SKM-1 (cell line): ENCODE results near the gene TMCO4.
"Not testable (repeated sequence)": the region's sequence is repeated elsewhere in the genome, so short reads cannot be mapped to it uniquely, and the experiment has no call there.

ENCODE experiments used
- DNase-seq: peaks from one replicate; lab custom pipeline; 2025; ENCODE audit not compliant: unreplicated experiment; lab: John Stamatoyannopoulos, UW

The TMCO4 gene

GRCh38 chr1:19799230-19800075 lies at the start of gene TMCO4:
TMCO4 (minus strand) TSS chr1:19799916; CDS start chr1:19780758, 19,158 bp downstream.
- no peak for DNase-seq

- DNase-seq: not testable (repeated sequence)
Measured at GRCh38 chr1:19849307-19849706, 49.6 kb upstream of the TMCO4 start.

GRCh38 chr1:19847334-19847733 lies 47.6 kb upstream of the TMCO4 start:
- not testable (repeated sequence) for DNase-seq

- DNase-seq: no peak
Measured at GRCh38 chr1:19846338-19846737, 46.6 kb upstream of the TMCO4 start.

DNA sequence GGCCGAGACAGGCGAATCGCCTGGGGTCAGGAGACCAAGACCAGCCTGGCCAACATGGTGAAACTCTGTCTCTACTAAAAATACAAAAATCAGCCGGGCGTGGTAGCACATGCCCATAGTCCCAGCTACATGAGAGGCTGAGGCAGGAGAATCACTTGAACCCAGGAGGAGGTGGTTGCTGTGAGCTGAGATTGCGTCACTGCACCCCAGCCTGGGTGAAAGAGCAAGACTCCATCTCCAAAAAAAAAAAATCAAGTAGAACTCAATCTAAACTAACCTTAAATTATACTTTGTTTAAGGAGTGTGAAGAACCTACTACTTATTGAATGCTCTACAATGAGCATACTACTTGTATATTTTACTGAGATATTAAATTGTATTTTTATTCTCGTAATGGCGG lies 45.8 kb upstream of the TMCO4 start:
- no peak for DNase-seq

- DNase-seq: no peak
Measured at GRCh38 chr1:19844731-19845495, 45.2 kb upstream of the TMCO4 start.

DNA sequence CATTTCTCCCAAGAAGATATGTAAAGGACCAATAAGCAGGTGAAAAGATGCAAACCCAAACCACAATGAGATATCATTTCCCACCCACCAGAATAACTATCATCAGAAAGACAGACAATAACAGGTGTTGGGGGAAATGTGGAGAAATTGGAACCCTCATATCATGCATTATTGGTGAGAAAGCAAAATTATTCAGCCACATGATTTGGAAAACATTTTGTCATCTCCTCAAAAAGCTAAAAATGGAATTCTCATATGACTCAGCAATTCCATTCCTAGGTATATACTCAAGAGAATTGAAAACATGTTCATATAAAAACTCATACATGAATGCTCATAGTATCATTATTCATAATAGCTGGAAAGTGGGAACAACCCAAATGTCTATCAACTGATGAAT lies 40.5 kb upstream of the TMCO4 start:
- DNase-seq: no peak

GRCh38 chr1:19837866-19838265 lies 38.1 kb upstream of the TMCO4 start:
- DNase-seq: no peak

GRCh38 chr1:19835578-19835977 lies 35.9 kb upstream of the TMCO4 start:
- DNase-seq: no peak

GRCh38 chr1:19831441-19831840 lies 31.7 kb upstream of the TMCO4 start:
- no peak for DNase-seq

GRCh38 chr1:19828546-19828945 lies 28.8 kb upstream of the TMCO4 start:
- no peak for DNase-seq

- DNase-seq: no peak
Measured at GRCh38 chr1:19825298-19825697, 25.6 kb upstream of the TMCO4 start.

DNA sequence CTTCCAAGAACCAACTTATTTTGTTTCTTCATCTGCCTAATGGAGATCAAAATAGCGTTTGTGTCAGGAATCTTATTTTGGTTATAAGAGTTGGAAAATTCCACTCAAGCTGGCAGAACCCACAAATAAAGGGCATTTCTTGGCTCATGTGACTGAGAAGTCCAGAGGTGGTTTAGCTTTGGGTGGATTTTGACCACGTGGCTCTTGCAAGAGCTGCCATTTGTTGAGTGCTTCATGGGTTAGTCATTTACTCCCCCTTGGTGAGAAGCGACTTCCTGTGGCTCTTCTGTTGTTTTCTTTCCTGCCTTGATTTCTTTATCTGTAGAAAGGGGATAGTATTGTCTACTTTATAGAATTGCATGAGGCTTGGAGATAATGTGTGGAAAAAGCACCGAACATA lies 24.8 kb upstream of the TMCO4 start:
- no peak for DNase-seq

GRCh38 chr1:19824036-19824435 lies 24.3 kb upstream of the TMCO4 start:
- DNase-seq: no peak

DNA sequence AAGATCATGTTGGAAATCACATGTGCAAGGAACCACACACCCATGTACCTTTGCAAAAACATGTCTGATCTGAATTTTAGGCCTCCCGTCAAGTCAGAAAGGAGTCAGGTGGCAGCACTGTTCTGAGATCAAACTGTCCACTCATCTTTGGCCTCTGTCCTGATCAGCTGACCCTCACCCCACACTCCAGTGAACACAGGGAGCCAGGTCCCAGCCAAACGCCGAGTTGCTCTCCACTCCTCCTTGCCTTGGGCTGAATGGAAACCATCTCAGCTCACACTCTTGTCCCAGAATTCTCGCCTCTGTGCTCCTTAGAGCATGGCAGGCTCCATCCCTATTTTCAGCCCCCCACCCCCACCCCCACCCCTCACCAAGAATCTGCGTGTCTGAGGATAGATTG lies 20.0 kb upstream of the TMCO4 start:
- no peak for DNase-seq

DNA sequence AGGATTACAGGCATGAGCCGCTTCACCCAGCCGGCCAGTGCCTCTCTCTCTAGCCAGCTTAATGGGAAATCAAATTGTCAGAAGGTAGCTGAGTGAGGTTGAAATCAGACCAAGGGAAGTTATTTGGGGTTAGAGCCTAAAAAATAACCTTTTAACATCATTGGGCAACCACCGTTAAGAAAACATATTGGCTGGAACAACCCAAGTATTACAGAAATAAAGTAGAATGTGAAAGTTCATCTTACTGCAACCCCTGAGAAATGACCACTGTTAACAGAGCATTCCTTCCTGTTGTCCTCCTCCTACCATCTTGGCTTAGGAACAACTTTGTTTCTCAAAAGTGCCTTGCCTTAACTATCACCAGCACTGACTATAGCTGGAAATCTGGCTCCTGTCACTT lies 18.6 kb upstream of the TMCO4 start:
- DNase-seq: no peak

DNA sequence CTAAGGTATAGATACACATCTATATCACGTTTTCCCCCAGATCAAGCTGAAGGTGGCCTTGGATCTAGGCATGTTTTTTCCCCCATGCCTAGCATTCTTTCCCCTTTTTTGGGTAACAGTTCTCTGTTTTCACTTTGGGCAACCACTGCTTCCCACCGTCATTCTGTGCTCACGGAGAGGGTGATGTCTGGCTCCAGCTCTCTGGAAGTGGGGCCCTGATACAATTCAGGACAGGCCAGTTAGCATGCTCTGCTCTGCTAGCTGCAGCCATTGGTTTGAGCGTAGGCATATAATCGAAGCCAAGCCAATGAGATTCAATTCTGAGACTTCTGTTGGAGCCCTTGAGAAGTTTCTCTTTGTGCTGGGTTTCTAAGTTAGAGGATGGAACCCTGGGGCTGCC lies 17.4 kb upstream of the TMCO4 start:
- DNase-seq: no peak

DNA sequence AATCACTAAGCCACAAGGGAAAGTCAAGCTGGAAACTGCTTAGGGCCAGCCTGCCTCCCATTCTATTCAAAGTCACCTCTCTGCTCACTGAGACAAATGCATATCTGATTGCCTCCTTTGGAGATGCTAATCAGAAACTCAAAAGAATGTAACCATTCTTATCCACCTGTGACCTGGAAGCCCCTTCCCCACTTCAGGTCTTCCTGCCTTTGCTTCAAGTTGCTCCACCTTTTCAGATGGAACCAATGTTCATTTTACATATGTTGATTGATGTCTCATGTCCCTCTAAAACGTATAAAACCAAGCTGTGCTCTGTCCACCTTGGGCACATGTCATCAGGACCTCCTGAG lies 17.0 kb upstream of the TMCO4 start:
- DNase-seq: not testable (repeated sequence)

DNA sequence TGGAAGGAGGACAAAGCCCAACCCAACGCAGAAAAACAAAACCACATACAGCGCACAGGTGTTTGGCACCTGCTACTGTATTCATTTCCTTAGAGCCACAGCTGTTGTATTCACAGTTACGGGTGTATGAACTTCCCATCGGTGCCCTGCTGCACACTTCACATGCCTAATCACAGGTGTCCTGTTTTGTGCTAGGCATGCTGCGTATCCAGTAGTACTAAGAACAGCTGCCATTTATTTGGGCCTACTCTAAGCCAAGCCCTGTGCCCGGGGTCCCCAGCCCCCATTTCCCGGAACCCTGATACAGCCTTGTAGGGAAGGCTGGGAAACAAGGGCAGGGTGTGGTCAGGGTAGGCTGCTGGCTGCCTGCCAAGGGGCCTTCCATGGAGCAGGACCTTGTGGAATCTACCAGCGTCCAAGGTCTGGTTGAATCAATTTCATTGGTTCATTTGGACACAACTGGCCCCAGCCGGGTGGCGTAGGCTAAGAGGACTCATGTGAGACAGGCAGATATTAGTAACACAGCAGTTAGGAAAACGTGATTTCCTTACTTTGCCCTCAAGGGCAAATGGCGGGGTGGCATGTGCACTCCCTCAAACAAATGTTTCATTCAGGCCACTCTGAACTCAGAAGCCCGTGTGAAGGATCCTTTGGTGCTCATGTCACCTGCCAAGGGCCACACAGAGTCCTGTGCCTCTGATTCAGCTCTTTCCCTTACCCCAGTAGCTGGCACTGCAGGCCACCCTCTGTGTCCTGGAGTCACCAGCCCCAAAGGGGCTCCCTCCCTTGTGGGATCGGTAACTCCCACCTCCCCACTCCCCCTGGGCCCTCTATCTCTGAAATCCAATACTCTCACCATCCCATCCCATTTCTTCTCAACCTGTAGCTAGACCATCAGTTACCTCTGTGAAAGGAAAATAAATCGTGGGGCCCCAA lies 16.4 kb upstream of the TMCO4 start:
- no peak for DNase-seq

- DNase-seq: no peak
Measured at GRCh38 chr1:19814681-19815503, 15.2 kb upstream of the TMCO4 start, which contains the start of gene RNF186. RNF186 (minus strand) TSS chr1:19815283; CDS start chr1:19815101, 182 bp downstream.
